GM12878 (cell line): Measurements from ENCODE around the gene CNTNAP5. TPM values are rescaled to one million over a fixed set of nuclear protein-coding genes. Genes with fewer than 3 reads are reported as not detected.

Experiments used
- ATAC-seq: fragments of 200-7000 bp; cut with Tn5 transposase; 3 replicates; pipeline ENCODE4 v1.9.1; 2020; ENCODE audit warnings: mild to moderate bottlenecking, moderate library complexity
- BruUV-seq: library from RNA; stranded (reverse); fragments of 400-500 nt; replicated peaks from 2 replicates; lab custom pipeline; 2021; lab: Mats Ljungman, UMichigan
- CTCF ChIA-PET: fragments of 300-600 bp; sonication (Branson Sonifier 250); formaldehyde crosslinking; extraction: SDS; loops from one replicate; lab custom pipeline; 2021; ENCODE audit warnings: inconsistent platforms; lab: Yijun Ruan, JAX
- POLR2A ChIA-PET: fragments of 350-600 bp; formaldehyde crosslinking; extraction: SDS; loops from one replicate; lab custom pipeline; 2021; ENCODE audit warnings: inconsistent platforms; lab: Charles Lee
- RAD21 ChIA-PET: fragments of 300-600 bp; sonication (Branson Sonifier 250); formaldehyde crosslinking; loops from one replicate; lab custom pipeline; 2023; ENCODE audit warnings: antibody characterized with exemption; ENCODE audit not compliant: unreplicated experiment; lab: Charles Lee
- SMC1A ChIA-PET: fragments of 300-600 bp; sonication (Branson Sonifier 250); formaldehyde crosslinking; loops from one replicate; lab custom pipeline; 2023; ENCODE audit not compliant: unreplicated experiment, uncharacterized antibody; lab: Charles Lee
- DNase-seq: peaks from one replicate; pipeline ENCODE4 v3.0.0-alpha.2; 2011; ENCODE audit warnings: low read depth, low spot score
- FAIRE-seq: peaks from 3 replicates; lab custom pipeline; 2011; peaks lifted over from hg19 to GRCh38; lab: Jason Lieb, UNC
- H2AFZ ChIP-seq: 2 replicates; pipeline ENCODE4 v1.6.0; 2011; ENCODE audit warnings: low read depth, low read length, control low read depth; ENCODE audit not compliant: control insufficient read depth
- H3K27ac ChIP-seq: 2 replicates; pipeline ENCODE4 v1.5.1; 2011; ENCODE audit warnings: control low read depth; ENCODE audit not compliant: control insufficient read depth, insufficient read depth
- H3K27me3 ChIP-seq, 2 experiments: replicated peaks in 1 of 2; 2 replicates each; pipeline versions ENCODE4 v1.6.0 to v1.6.1; 2011; ENCODE audit warnings: low read length in 1 of 2; ENCODE audit not compliant: control insufficient read depth in 2 of 2, insufficient read depth in 2 of 2
- H3K36me3 ChIP-seq, 2 experiments: 2 replicates each; pipeline ENCODE4 v1.5.1; 2011; ENCODE audit warnings: low read length in 1 of 2; ENCODE audit not compliant: control insufficient read depth in 2 of 2, insufficient read depth in 2 of 2
- H3K4me1 ChIP-seq: 2 replicates; pipeline ENCODE4 v1.6.1; 2011; ENCODE audit warnings: mild to moderate bottlenecking, low read length, moderate library complexity, mixed read lengths; ENCODE audit not compliant: control insufficient read depth, insufficient read depth
- H3K4me2 ChIP-seq: 2 replicates; pipeline ENCODE4 v1.6.0; 2011; ENCODE audit warnings: control low read depth; ENCODE audit not compliant: control insufficient read depth, insufficient read depth
- H3K4me3 ChIP-seq: fragments of 200-600 bp; sonication (generic); 2 replicates; pipeline ENCODE4 v1.5.1; 2016
- H3K79me2 ChIP-seq: 2 replicates; pipeline ENCODE4 v1.6.0; 2011; ENCODE audit warnings: low read length; ENCODE audit not compliant: control insufficient read depth, insufficient read depth
- H3K9ac ChIP-seq: 2 replicates; pipeline ENCODE4 v1.8.0; 2011; ENCODE audit warnings: low read length, control low read depth, mixed read lengths; ENCODE audit not compliant: control insufficient read depth, insufficient read depth
- H3K9me3 ChIP-seq: replicated peaks from 3 replicates; pipeline ENCODE4 v1.5.1; 2011; ENCODE audit warnings: mild to moderate bottlenecking, low read length; ENCODE audit not compliant: control insufficient read depth, insufficient read depth
- H4K20me1 ChIP-seq: 2 replicates; pipeline ENCODE4 v1.6.0; 2011; ENCODE audit not compliant: control insufficient read depth, insufficient read depth
- EED ChIP-seq: sonication (generic); IDR thresholded peaks from 2 replicates; pipeline ENCODE4 v1.6.1; 2016; ENCODE audit warnings: antibody characterized with exemption, low read depth
- EGR1 ChIP-seq, 2 experiments: IDR thresholded peaks; 1 replicate in 1 of 2; 2 replicates in 1 of 2; pipeline ENCODE4 v1.6.1; 2011 to 2012; ENCODE audit warnings: low read depth in 2 of 2, low read length in 2 of 2, borderline replicate concordance in 1 of 2, mild to moderate bottlenecking in 1 of 2, moderate library complexity in 1 of 2
- HSF1 ChIP-seq: fragments of 150-350 bp; IDR thresholded peaks from 2 replicates; pipeline ENCODE4 v1.6.1; 2014; ENCODE audit warnings: mild to moderate bottlenecking, low read depth, low read length
- MEF2A ChIP-seq: IDR thresholded peaks from 2 replicates; pipeline ENCODE4 v1.6.1; 2011; ENCODE audit warnings: low read depth, mild to moderate bottlenecking, low read length, moderate library complexity; ENCODE audit not compliant: insufficient read depth
- NFYB ChIP-seq: IDR thresholded peaks from 2 replicates; pipeline ENCODE4 v1.6.1; 2011; ENCODE audit warnings: low read depth, mild to moderate bottlenecking, low read length, improper control_type of control experiment, moderate library complexity; ENCODE audit not compliant: insufficient read depth
- NKRF ChIP-seq: fragments of 450-650 bp; conservative IDR thresholded peaks from 2 replicates; pipeline ENCODE4 v1.6.1; 2017; ENCODE audit warnings: mild to moderate bottlenecking, moderate library complexity
- RFX5 ChIP-seq: IDR thresholded peaks from 2 replicates; pipeline ENCODE4 v1.6.1; 2011; ENCODE audit warnings: low read depth, low read length, improper control_type of control experiment
- SIN3A ChIP-seq: IDR thresholded peaks from 2 replicates; pipeline ENCODE4 v1.6.1; 2012; ENCODE audit warnings: low read depth, low read length, improper control_type of control experiment
- TBL1XR1 ChIP-seq: IDR thresholded peaks from 2 replicates; pipeline ENCODE4 v1.6.1; 2012; ENCODE audit warnings: low read depth, low read length, improper control_type of control experiment
- YY1 ChIP-seq: IDR thresholded peaks from 2 replicates; pipeline ENCODE4 v1.6.1; 2011; ENCODE audit warnings: low read depth, mild to moderate bottlenecking, low read length
- ZNF207 ChIP-seq: fragments of 450-650 bp; IDR thresholded peaks from 2 replicates; pipeline ENCODE4 v1.6.1; 2014; ENCODE audit warnings: antibody characterized with exemption, mild to moderate bottlenecking, borderline replicate concordance
- WGBS: methylation state at CpG from one replicate; pipeline ENCODE4 v1.1.6; 2016; ENCODE audit warnings: low lambda C conversion rate; ENCODE audit not compliant: insufficient replicate concordance, insufficient coverage; ENCODE audit errors: missing lambda C conversion rate; 5-methylcytosine and 5-hydroxymethylcytosine counted together
- in situ Hi-C: fragments of 300-500 bp; cut with MboI; formaldehyde crosslinking; loops from 9 replicates; pipeline ENCODE4 v1.14.3; 2018; ENCODE audit warnings: mixed read lengths
- intact Hi-C: fragments of 100-400 bp; cut with micrococcal nuclease; formaldehyde crosslinking; loops from one replicate; pipeline ENCODE4 v1.14.2; 2022; ENCODE audit not compliant: unreplicated experiment
- polyA plus RNA-seq, 11 experiments: library from polyadenylated mRNA; depleted of rRNA in 4 of 11; unstranded in 6 of 11; stranded (reverse) in 5 of 11; fragments of >200 nt; fragmentation: Nextera tagmentation in 4 of 11; fragmentation: Illumina TruSeq in 1 of 11; extraction: Ambion mirVana in 4 of 11; extraction: Trizol in 1 of 11; gene quantifications; 1 replicate in 1 of 11; 2 replicates in 10 of 11; pipeline versions ENCODE4 v1.2.1 to v1.2.3, GENCODE V29; 2011 to 2016; ENCODE audit warnings: inconsistent platforms in 2 of 11, missing spikeins in 2 of 11, low read depth in 1 of 11
- total RNA-seq, 4 experiments: library from RNA; depleted of rRNA in 3 of 4; stranded (reverse); fragments of >200 nt in 3 of 4; fragmentation: Illumina TruSeq in 1 of 4; extraction: Trizol in 1 of 4; gene quantifications; 2 replicates each; pipeline versions ENCODE4 v1.2.1 to v1.2.3, GENCODE V29; 2013 to 2021
- TF ChIP-seq, protein P1 (sequence below): fragments of 450-650 bp; IDR thresholded peaks from 2 replicates; pipeline ENCODE4 v1.6.1; 2017; ENCODE audit warnings: antibody characterized with exemption, mild to moderate bottlenecking, moderate library complexity
- TF ChIP-seq, protein P2 (sequence below): fragments of 450-650 bp; IDR thresholded peaks from 2 replicates; pipeline ENCODE4 v1.6.1; 2017; ENCODE audit warnings: mild to moderate bottlenecking, low read depth, inconsistent platforms; ENCODE audit not compliant: poor library complexity, severe bottlenecking

CNTNAP5 gene
- total and polyA plus RNA-seq, 10 of the 15 experiments (the other 5 are each of a cell fraction or from before 2014, with no cell fraction given) = not detected

GRCh38 chr2:124159166-124159565 lies 134.1 kb downstream of the CNTNAP5 start:
- no peak for DNase-seq
- Histone ChIP-seq H3K9me3 (no peaks in the 10 kb centered on the region), H3K36me3 (no peaks in the 10 kb centered on the region), H3K27me3 (no peaks in the 10 kb centered on the region), H3K79me2 (no peaks in the 10 kb centered on the region), H2AFZ (no peak overlapping the region), H3K9ac (no peak overlapping the region), H3K27ac (no peak overlapping the region), H4K20me1 (no peaks in the 10 kb centered on the region), H3K4me3 (no peak overlapping the region), H3K4me2 (no peak overlapping the region), H3K4me1 (no peaks in the 10 kb centered on the region)
- in situ Hi-C loops = no loop called here
- no TSS peak for BruUV-seq
- no peak for ATAC-seq
- intact Hi-C loops = no loop called here
- ChIA-PET POLR2A (no interaction called here), RAD21 (no interaction called here), SMC1A (no interaction called here), CTCF (no interaction called here)
- FAIRE-seq = no peak
- WGBS = 5% methylated on average over 1 of the region's 1 CpG
- no peak for TF ChIP-seq YY1
- no peak for TF ChIP-seq NFYB
- no peak for TF ChIP-seq EGR1 (IDR thresholded peaks at IDR 0.05; ENCODE audit: borderline replicate concordance in 1 of 2, low read depth in 2 of 2, low read length in 2 of 2)
- TF ChIP-seq RFX5 = no peak
- TF ChIP-seq NKRF = no peak
- no peak for TF ChIP-seq EED
- no peak for TF ChIP-seq SIN3A
- TF ChIP-seq MEF2A = no peak
- TF ChIP-seq HSF1 = no peak
- TF ChIP-seq, protein P1, sequence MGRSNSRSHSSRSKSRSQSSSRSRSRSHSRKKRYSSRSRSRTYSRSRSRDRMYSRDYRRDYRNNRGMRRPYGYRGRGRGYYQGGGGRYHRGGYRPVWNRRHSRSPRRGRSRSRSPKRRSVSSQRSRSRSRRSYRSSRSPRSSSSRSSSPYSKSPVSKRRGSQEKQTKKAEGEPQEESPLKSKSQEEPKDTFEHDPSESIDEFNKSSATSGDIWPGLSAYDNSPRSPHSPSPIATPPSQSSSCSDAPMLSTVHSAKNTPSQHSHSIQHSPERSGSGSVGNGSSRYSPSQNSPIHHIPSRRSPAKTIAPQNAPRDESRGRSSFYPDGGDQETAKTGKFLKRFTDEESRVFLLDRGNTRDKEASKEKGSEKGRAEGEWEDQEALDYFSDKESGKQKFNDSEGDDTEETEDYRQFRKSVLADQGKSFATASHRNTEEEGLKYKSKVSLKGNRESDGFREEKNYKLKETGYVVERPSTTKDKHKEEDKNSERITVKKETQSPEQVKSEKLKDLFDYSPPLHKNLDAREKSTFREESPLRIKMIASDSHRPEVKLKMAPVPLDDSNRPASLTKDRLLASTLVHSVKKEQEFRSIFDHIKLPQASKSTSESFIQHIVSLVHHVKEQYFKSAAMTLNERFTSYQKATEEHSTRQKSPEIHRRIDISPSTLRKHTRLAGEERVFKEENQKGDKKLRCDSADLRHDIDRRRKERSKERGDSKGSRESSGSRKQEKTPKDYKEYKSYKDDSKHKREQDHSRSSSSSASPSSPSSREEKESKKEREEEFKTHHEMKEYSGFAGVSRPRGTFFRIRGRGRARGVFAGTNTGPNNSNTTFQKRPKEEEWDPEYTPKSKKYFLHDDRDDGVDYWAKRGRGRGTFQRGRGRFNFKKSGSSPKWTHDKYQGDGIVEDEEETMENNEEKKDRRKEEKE = no peak
- no peak for TF ChIP-seq ZNF207
- no peak for TF ChIP-seq TBL1XR1
- TF ChIP-seq, protein P2, sequence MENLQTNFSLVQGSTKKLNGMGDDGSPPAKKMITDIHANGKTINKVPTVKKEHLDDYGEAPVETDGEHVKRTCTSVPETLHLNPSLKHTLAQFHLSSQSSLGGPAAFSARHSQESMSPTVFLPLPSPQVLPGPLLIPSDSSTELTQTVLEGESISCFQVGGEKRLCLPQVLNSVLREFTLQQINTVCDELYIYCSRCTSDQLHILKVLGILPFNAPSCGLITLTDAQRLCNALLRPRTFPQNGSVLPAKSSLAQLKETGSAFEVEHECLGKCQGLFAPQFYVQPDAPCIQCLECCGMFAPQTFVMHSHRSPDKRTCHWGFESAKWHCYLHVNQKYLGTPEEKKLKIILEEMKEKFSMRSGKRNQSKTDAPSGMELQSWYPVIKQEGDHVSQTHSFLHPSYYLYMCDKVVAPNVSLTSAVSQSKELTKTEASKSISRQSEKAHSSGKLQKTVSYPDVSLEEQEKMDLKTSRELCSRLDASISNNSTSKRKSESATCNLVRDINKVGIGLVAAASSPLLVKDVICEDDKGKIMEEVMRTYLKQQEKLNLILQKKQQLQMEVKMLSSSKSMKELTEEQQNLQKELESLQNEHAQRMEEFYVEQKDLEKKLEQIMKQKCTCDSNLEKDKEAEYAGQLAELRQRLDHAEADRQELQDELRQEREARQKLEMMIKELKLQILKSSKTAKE = no peak
